Activated CD4-positive, alpha-beta T cell treated with anti-CD3 and anti-CD28 coated beads for 24 hours (primary cell): Measurements from ENCODE around the gene DISP3.
"Not testable (repeated sequence)": the region's sequence is repeated elsewhere in the genome, so short reads cannot be mapped to it uniquely, and the experiment has no call there.

Experiments
- DNase-seq, 2 donors: peaks; one replicate each; pipeline ENCODE4 v3.0.0-alpha.2; 2020; ENCODE audit warnings: low read depth in 2 of 2

DISP3 gene

GRCh38 chr1:11576109-11576875 lies 97.3 kb downstream of the DISP3 start:
- no peak for DNase-seq

DNA sequence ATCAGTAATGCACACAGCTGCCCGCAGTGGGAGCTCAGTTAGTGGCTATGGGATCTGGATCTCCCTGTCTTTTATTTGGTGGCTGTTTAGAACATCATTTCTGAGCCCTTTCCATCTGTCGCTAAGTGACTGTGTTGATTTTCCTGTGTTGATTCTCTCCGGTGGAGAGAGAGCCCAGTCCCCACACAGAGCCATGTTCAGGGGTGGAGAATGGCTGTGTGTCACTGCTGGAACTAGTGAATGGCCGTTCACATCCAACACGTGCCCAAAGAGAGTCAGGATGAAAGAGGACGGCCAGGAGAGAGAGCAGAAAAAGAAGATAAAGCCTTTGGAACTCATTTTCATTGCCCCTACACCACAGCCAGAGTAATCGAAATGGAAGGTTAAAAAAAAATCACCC lies 99.0 kb downstream of the DISP3 start:
- no peak for DNase-seq

- no peak for DNase-seq
Measured at GRCh38 chr1:11579506-11579905, 100.6 kb downstream of the DISP3 start.

- not testable (repeated sequence) for DNase-seq
Measured at GRCh38 chr1:11580049-11580448, 101.1 kb downstream of the DISP3 start.

DNA sequence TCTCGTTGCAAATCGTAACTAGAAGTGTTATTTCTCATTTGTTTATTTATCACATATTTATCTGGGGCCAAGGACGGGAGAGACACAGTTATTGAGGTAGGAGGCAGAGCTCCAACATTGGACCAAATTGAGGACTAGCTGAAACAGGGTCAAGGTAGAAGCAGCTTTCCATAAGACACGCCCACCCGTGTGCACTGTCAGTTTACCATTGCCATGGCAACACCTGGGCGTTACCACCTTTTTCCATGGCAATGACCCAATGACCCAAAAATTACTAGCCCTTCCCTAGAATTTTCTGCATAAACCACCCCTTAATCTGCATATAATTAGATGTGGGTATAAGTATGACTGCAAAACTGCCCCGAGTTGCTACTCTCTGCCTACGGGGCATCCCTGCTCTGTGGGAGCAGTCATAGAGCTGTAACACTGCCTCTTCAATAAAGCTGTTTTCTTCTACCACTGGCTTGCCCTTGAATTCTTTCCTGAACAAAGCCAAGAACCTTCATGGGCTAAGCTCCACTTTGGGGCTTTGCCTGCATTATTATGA lies 102.6 kb downstream of the DISP3 start:
- DNase-seq = no peak

- DNase-seq = no peak
Measured at GRCh38 chr1:11585389-11585788, 106.4 kb downstream of the DISP3 start.
